Type B pancreatic cell (in vitro differentiated cells): ENCODE data around the gene NUP133. TPM values are rescaled to one million over a fixed set of nuclear protein-coding genes. Genes with fewer than 3 reads are reported as not detected.

ENCODE experiments used
- DNase-seq: peaks from one replicate; pipeline ENCODE4 v3.0.0; 2021; ENCODE audit warnings: mixed read lengths; ENCODE audit not compliant: unreplicated experiment; ENCODE audit errors: extremely low spot score
- H3K27ac Mint-ChIP-seq: 2 replicates; pipeline ENCODE4 v1.8.0; 2021; ENCODE audit warnings: mild to moderate bottlenecking, mixed read lengths
- H3K27me3 Mint-ChIP-seq: 2 replicates; pipeline ENCODE4 v1.8.0; 2021; ENCODE audit warnings: mixed read lengths
- H3K36me3 Mint-ChIP-seq: 2 replicates; pipeline ENCODE4 v1.8.0; 2021; ENCODE audit warnings: mixed read lengths
- H3K4me1 Mint-ChIP-seq: one replicate; pipeline ENCODE4 v1.8.0; 2021; ENCODE audit warnings: mixed read lengths; ENCODE audit not compliant: unreplicated experiment
- H3K4me3 Mint-ChIP-seq: 2 replicates; pipeline ENCODE4 v1.8.0; 2021; ENCODE audit warnings: mild to moderate bottlenecking, mixed read lengths
- H3K9me3 Mint-ChIP-seq: 2 replicates; pipeline ENCODE4 v1.8.0; 2021; ENCODE audit warnings: mixed read lengths
- total RNA-seq: library from RNA; stranded (reverse); gene quantifications from 2 replicates; pipeline ENCODE4 v1.2.1, GENCODE V29; 2021; ENCODE audit warnings: low replicate concordance
- TF ChIP-seq, protein P1 (sequence below): fragments of 200-600 bp; sonication (generic); conservative IDR thresholded peaks from 2 replicates; pipeline ENCODE4 v1.5.0; 2021; ENCODE audit warnings: antibody characterized with exemption, mild to moderate bottlenecking

Gene NUP133
- total RNA-seq, 1 donor from 2014 or later: 53.9 TPM

DNA sequence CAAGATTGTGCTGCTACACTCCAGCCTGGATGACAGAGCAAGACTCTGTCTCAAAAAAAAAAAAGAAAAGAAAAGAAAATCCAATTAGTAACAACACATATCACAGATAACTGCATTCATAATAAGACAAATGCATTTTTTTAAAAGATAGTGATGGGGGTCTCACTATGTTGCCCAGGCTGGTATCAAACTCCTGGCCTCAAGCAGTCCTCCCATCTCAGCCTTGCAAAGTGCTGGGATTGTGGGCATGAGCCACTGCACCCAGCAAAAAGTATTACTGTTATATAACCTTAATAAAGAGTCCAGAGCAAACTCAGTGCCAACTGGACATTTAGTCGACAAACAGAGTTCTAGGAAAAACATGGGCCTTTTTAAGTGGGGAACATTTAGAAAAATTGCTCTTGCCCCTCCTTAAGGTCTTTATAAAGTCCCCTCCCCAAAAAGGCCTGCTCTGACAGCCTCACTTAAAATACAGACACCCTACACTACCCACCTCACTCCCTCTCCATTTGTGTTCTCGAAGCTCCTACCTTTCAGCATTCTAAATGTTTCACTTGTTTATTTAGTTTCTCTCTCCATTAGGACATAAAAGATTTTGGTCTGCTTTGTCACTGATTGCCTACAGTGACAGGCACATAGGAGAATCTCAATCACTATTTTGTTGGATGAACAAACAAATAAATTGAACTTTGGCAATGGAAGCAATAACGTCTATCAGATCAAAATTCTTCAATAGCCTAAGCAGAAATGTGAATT, 42.8 kb upstream of the NUP133 start:
- TF ChIP-seq, protein P1, sequence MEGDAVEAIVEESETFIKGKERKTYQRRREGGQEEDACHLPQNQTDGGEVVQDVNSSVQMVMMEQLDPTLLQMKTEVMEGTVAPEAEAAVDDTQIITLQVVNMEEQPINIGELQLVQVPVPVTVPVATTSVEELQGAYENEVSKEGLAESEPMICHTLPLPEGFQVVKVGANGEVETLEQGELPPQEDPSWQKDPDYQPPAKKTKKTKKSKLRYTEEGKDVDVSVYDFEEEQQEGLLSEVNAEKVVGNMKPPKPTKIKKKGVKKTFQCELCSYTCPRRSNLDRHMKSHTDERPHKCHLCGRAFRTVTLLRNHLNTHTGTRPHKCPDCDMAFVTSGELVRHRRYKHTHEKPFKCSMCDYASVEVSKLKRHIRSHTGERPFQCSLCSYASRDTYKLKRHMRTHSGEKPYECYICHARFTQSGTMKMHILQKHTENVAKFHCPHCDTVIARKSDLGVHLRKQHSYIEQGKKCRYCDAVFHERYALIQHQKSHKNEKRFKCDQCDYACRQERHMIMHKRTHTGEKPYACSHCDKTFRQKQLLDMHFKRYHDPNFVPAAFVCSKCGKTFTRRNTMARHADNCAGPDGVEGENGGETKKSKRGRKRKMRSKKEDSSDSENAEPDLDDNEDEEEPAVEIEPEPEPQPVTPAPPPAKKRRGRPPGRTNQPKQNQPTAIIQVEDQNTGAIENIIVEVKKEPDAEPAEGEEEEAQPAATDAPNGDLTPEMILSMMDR: no peak
- Mint-ChIP-seq H3K4me1 (peaks cover 25% of the 10 kb centered on the region), H3K27me3 (no peaks in the 10 kb centered on the region), H3K27ac (no peak overlapping the region), H3K4me3 (no peak overlapping the region), H3K9me3 (no peaks in the 10 kb centered on the region), H3K36me3 (peaks cover 7% of the 10 kb centered on the region)
- no peak for DNase-seq

DNA sequence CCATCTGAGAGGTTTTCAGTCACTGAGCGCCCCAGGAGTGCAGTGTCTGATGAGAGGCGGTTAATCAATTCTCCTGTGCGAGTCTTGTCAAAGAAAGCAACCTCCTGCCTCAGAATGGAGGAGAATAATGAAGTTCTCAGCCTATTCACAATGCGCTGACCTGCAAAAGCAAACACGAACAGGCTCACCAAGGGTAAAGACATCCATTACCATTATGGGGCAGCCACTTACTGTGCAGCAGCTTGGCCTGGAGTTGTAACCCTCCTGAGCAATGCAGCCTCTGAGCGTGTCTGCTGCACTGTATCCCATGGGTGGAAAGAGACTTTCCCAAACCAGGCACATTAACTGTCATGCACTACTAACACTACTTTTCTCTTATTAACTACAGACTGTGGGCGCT, 39.4 kb upstream of the NUP133 start:
- Mint-ChIP-seq H3K4me1 (peaks cover 16% of the 10 kb centered on the region), H3K9me3 (no peaks in the 10 kb centered on the region), H3K36me3 (peaks cover 17% of the 10 kb centered on the region), H3K27me3 (no peaks in the 10 kb centered on the region), H3K27ac (no peak overlapping the region), H3K4me3 (no peak overlapping the region)
- TF ChIP-seq, protein P1: no peak
- DNase-seq: no peak

DNA sequence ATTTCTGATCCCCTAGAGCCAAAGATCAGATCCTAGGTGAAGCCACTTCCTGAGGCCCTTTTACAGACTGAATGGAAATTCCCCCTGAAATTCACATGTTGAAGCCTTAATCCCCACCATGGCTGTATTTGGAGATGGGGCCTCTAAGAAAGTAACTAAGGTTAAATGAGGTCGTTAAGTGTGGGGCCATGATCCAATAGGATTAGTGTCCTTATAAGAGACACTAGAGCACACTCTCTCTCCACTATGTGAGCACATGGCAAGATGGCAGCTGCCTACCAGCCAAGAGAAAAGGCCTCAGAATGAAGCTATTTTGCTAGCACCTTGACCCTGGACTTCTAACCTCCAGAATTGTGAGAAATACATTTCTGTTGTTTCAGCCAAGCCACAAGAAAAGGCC, 36.4 kb upstream of the NUP133 start:
- no peak for DNase-seq
- no peaks in the 10 kb centered on the region for H3K27me3 Mint-ChIP-seq
- TF ChIP-seq, protein P1: no peak
- peaks cover 20% of the 10 kb centered on the region for H3K36me3 Mint-ChIP-seq
- H3K4me3 Mint-ChIP-seq: no peak overlapping the region
- no peak overlapping the region for H3K27ac Mint-ChIP-seq
- H3K4me1 Mint-ChIP-seq: peaks cover under 1% of the 10 kb centered on the region
- no peaks in the 10 kb centered on the region for H3K9me3 Mint-ChIP-seq

DNA sequence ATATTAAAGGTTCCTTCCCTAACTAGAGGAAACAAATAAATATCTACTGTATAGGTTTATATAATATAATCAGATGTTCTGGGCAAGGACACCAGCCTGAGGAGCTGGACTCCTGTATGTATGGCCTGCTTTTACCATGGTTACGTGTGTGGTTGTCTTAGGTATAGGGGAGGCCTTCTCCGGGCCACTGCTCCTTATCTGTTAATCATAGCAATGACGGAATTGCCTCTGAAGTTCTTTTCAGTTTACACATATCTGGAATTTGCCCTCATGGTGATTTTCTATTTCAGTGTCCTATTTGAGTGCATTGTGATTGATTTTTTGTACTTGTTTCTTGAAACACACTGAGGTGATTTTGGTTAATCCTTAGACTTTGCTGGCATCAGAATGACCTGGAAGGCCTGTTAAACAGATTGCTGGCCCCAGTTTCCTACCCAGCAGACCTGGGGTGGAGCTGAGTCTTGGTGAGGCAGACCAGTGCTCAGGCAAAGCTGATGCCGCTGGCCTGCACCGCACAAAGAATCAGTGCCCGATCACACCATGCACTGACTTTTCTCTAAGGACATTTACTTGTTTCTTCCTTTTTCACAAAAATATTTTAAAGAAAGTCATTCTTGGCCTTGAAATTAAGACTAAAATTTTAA, 31.8 kb upstream of the NUP133 start:
- Mint-ChIP-seq H3K27me3 (no peaks in the 10 kb centered on the region), H3K27ac (no peak overlapping the region), H3K9me3 (no peaks in the 10 kb centered on the region), H3K36me3 (peaks cover 25% of the 10 kb centered on the region), H3K4me1 (no peaks in the 10 kb centered on the region), H3K4me3 (no peak overlapping the region)
- TF ChIP-seq, protein P1: no peak
- no peak for DNase-seq

DNA sequence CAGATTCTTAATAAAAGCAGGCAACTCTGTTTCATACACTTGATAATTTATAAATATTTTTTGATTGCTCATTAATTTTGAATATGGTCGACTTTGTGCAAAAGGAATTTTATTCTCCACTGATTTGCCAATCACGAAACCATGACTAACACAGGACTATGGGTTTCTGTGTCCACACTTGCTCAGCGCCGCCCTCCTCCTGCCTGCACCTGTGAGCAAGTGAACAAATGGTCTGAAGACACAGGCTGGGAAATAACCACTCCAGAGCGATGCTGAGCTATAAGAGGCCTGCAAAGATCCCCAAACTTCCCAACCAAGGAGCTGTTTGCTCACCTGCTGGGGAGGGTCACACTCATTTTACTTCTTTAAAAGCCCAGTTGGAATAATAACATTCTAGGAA, 30.8 kb upstream of the NUP133 start:
- no peak overlapping the region for H3K4me3 Mint-ChIP-seq
- no peaks in the 10 kb centered on the region for H3K9me3 Mint-ChIP-seq
- no peaks in the 10 kb centered on the region for H3K4me1 Mint-ChIP-seq
- no peaks in the 10 kb centered on the region for H3K27me3 Mint-ChIP-seq
- DNase-seq: no peak
- H3K27ac Mint-ChIP-seq: no peak overlapping the region
- H3K36me3 Mint-ChIP-seq: peaks cover 28% of the 10 kb centered on the region
- TF ChIP-seq, protein P1: no peak
